Measurements from ENCODE around the gene BID. TPM values are rescaled to one million over a fixed set of nuclear protein-coding genes. Genes with fewer than 3 reads are reported as not detected.
A peak's percentile ranks its signal among the peaks of the same experiment; 100 is the strongest.

Gene BID
- total and polyA plus RNA-seq, 4 experiments from 2014 or later: 22.0 to 104 (median 47.7) TPM

DNA sequence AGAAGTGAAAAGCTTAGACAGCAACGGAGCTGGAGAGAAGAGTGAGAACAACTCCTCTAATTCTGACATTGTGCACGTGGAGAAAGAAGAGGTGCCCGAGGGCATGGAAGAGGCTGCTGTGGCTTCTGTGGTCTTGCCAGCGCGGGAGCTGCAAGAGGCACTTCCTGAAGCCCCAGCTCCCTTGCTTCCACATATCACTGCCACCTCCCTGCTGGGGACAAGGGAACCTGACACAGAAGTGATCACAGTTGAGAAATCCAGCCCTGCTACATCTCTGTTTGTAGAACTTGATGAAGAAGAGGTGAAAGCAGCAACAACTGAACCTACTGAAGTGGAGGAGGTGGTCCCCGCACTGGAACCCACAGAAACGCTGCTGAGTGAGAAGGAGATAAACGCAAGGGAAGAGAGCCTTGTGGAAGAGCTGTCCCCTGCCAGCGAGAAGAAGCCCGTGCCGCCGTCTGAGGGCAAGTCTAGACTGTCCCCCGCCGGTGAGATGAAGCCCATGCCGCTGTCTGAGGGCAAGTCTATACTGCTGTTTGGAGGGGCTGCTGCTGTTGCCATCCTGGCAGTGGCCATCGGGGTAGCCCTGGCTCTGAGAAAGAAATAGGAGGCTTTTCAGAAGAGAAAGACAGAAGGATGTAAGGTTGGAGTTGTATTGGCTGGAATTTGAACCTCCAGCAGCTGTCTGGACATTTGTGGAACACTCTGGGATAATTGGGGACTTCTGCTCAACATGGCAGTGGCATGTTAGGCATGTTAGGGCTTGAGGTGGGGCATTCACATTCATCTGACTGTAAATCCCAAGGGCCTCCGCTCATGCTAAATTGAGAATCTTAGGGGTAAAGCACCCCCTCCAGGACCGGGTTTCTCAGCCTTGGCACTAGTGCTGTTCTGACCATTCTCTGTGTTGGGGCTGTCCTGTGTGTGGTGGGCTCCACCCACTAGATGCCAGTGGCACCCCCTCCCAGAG, 47.1 kb downstream of the BID start:
- Mint-ChIP-seq H3K4me3 (peak overlapping the region in 1 of 8 donors; percentile 2), H3K27ac (peak overlapping the region; percentile 59 to 88 (median 67)), H3K36me3 (peaks cover 17 to 46% of the 10 kb centered on the region in 2 donors), H3K9me3 (no peaks in the 10 kb centered on the region), H3K27me3 (no peaks in the 10 kb centered on the region), H3K4me1 (peaks cover 11 to 27% (median 15%) of the 10 kb centered on the region in 4 donors)
- peaks cover 10% of the 10 kb centered on the region for H3K4me1 ChIP-seq (ENCODE audit: insufficient read depth, low read length)
- no peak for DNase-seq
- ChIA-PET POLR2A (ENCODE audit: partially characterized antibody) (no interaction called here), CTCF (ENCODE audit: partially characterized antibody) (interaction anchor here (1.0 kb wide), 1 partner anchor 16 kb away, joined by 3 read pairs; no protein-coding TSS in a partner anchor)
- H3K27ac ChIP-seq (ENCODE audit: low read depth, low read length): no peak overlapping the region
- intact Hi-C loops (cut with micrococcal nuclease): no loop called here
- no peak overlapping the region for H3K4me3 ChIP-seq (ENCODE audit: low read length in 2 of 2)
- no peaks in the 10 kb centered on the region for H3K27me3 ChIP-seq (ENCODE audit: insufficient read depth, low read length)
- H3K9me3 ChIP-seq (ENCODE audit: control insufficient read depth in 1 of 2, low read length in 2 of 2): no peaks in the 10 kb centered on the region
- peaks cover 18% of the 10 kb centered on the region for H3K36me3 ChIP-seq (ENCODE audit: insufficient read depth, low read length)

DNA sequence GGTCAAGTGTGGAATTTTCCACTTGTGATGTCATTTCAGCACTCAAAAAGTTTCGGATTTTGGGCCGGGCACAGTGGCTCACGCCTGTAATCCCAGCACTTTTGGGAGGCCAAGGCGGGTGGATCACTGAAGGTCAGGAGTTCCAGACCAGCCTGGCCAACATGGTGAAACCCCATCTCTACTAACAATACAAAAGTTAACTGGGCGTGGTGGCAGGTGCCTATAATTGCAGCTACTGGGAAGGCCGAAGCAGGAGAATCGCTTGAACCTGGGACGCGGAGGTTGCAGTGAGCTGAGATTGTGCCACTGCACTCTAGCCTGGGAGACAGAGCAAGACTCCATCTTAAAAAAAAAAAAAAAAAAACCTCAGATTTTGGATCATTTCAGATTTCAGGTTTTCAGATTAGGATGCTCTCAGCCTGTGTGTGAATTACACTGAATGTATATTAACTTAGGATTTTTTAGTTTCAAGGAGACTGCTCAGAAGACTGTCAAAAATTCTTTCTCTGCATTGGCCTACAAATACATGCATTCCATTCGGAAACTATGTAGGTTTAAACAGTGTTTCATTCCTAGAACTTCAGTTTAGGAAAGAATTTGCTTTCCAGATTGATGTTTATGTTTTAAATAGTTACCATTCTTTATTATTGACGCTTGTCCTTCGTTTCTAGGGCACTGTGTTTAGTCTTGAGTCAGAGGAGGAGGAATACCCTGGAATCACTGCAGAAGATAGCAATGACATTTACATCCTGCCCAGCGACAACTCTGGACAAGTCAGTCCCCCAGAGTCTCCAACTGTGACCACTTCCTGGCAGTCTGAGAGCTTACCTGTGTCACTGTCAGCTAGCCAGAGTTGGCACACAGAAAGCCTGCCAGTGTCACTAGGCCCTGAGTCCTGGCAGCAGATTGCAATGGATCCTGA, 48.0 kb downstream of the BID start:
- Mint-ChIP-seq H3K36me3 (peaks cover 17 to 39% of the 10 kb centered on the region in 2 donors), H3K9me3 (no peaks in the 10 kb centered on the region), H3K4me1 (peaks cover 11 to 27% (median 15%) of the 10 kb centered on the region in 4 donors), H3K27me3 (no peaks in the 10 kb centered on the region), H3K27ac (peak overlapping the region; percentile 59 to 87 (median 67)), H3K4me3 (peak overlapping the region in 2 of 8 donors; percentile 2 to 63)
- no peaks in the 10 kb centered on the region for H3K9me3 ChIP-seq (ENCODE audit: control insufficient read depth in 1 of 2, low read length in 2 of 2)
- no peak overlapping the region for H3K4me3 ChIP-seq (ENCODE audit: low read length in 2 of 2)
- no peak overlapping the region for H3K27ac ChIP-seq (ENCODE audit: low read depth, low read length)
- POLR2A ChIA-PET (ENCODE audit: partially characterized antibody): no interaction called here
- H3K27me3 ChIP-seq (ENCODE audit: insufficient read depth, low read length): no peaks in the 10 kb centered on the region
- no peak for DNase-seq
- peaks cover 18% of the 10 kb centered on the region for H3K36me3 ChIP-seq (ENCODE audit: insufficient read depth, low read length)
- intact Hi-C loops (cut with micrococcal nuclease): no loop called here
- CTCF ChIA-PET (ENCODE audit: partially characterized antibody): no interaction called here
- peaks cover 10% of the 10 kb centered on the region for H3K4me1 ChIP-seq (ENCODE audit: insufficient read depth, low read length)

DNA sequence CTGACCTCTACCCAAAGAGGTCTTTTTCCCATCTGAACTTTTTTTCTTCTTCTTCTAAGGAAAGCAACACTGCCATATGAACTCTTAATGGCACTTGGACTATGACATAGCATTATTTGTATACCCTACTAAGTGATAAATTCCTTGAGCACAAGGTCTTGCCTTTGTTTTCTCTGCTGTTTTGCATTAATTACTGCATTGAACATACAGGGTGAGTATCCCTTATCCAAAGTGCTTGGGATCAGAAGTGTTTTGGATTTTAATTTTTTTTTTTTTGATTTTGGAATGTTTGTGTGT, 48.8 kb downstream of the BID start:
- H3K9me3 Mint-ChIP-seq: no peaks in the 10 kb centered on the region
- ChIA-PET CTCF (ENCODE audit: partially characterized antibody) (interaction anchor here (2.8 kb wide), 1 partner anchor 17 kb away, joined by 9 read pairs; no protein-coding TSS in a partner anchor), POLR2A (ENCODE audit: partially characterized antibody) (no interaction called here)
- H3K27ac Mint-ChIP-seq: peak overlapping the region in 3 of 7 donors; percentile 2 to 25 (median 23)
- no peak overlapping the region for H3K4me3 Mint-ChIP-seq
- no peak overlapping the region for H3K27ac ChIP-seq (ENCODE audit: low read depth, low read length)
- H3K27me3 ChIP-seq (ENCODE audit: insufficient read depth, low read length): no peaks in the 10 kb centered on the region
- H3K27me3 Mint-ChIP-seq: no peaks in the 10 kb centered on the region
- H3K9me3 ChIP-seq (ENCODE audit: control insufficient read depth in 1 of 2, low read length in 2 of 2): no peaks in the 10 kb centered on the region
- peaks cover 11 to 27% (median 15%) of the 10 kb centered on the region in 4 donors for H3K4me1 Mint-ChIP-seq
- H3K36me3 Mint-ChIP-seq: peaks cover 17 to 34% of the 10 kb centered on the region in 2 donors
- no peak overlapping the region for H3K4me3 ChIP-seq (ENCODE audit: low read length in 2 of 2)
- H3K4me1 ChIP-seq (ENCODE audit: insufficient read depth, low read length): peaks cover 10% of the 10 kb centered on the region
- intact Hi-C loops (cut with micrococcal nuclease): no loop called here
- peaks cover 18% of the 10 kb centered on the region for H3K36me3 ChIP-seq (ENCODE audit: insufficient read depth, low read length)
- no peak for DNase-seq

DNA sequence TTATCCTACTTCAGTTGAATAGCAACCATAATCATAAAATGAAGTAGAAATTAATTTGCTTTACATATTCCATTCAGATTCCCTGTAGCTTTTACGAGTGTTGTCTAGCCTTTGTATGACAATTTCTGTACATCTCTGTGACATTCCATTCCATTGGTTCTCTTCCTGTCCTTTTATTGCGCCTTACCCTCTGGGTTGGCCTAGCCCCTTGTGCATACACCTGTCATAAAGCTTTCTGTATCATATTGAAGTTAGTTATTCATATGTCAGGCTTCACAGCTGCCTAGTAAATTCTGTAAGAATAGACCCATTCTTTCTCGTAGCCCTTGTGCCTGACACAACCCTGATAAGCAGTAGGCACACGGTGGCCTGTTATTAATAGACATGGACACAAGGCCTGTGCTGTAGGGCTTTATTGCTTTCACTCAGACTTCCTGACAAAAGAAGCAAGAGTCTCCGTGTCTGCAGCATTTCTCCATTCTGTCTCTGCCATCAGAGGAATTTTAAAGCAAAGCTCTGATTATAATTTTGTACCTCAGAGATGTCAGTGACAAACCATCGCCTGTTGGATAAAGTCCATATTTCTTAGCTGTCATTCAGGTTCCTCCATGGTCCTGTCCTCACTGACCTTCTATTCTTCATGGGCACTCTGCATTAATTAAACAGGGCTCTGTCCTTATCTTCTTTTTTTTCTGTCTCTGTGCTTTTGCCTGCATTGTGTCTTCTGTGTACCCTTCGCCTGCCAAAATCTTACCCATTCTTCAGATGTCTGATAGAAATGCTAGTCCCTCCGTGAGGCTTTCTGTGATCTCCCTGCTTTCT, 49.4 kb downstream of the BID start:
- Mint-ChIP-seq H3K4me1 (peaks cover 11 to 27% (median 15%) of the 10 kb centered on the region in 4 donors), H3K9me3 (no peaks in the 10 kb centered on the region), H3K36me3 (peaks cover 17 to 29% of the 10 kb centered on the region in 2 donors), H3K27me3 (no peaks in the 10 kb centered on the region), H3K27ac (peak overlapping the region in 3 of 7 donors; percentile 2 to 39 (median 25)), H3K4me3 (no peak overlapping the region)
- H3K36me3 ChIP-seq (ENCODE audit: insufficient read depth, low read length): peaks cover 18% of the 10 kb centered on the region
- no peak for DNase-seq
- H3K27me3 ChIP-seq (ENCODE audit: insufficient read depth, low read length): no peaks in the 10 kb centered on the region
- H3K4me3 ChIP-seq (ENCODE audit: low read length in 2 of 2): no peak overlapping the region
- peaks cover 10% of the 10 kb centered on the region for H3K4me1 ChIP-seq (ENCODE audit: insufficient read depth, low read length)
- ChIA-PET POLR2A (ENCODE audit: partially characterized antibody) (no interaction called here), CTCF (ENCODE audit: partially characterized antibody) (interaction anchor here (2.8 kb wide), 1 partner anchor 17 kb away, joined by 9 read pairs; no protein-coding TSS in a partner anchor)
- H3K27ac ChIP-seq (ENCODE audit: low read depth, low read length): no peak overlapping the region
- H3K9me3 ChIP-seq (ENCODE audit: control insufficient read depth in 1 of 2, low read length in 2 of 2): no peaks in the 10 kb centered on the region
- intact Hi-C loops (cut with micrococcal nuclease): no loop called here

DNA sequence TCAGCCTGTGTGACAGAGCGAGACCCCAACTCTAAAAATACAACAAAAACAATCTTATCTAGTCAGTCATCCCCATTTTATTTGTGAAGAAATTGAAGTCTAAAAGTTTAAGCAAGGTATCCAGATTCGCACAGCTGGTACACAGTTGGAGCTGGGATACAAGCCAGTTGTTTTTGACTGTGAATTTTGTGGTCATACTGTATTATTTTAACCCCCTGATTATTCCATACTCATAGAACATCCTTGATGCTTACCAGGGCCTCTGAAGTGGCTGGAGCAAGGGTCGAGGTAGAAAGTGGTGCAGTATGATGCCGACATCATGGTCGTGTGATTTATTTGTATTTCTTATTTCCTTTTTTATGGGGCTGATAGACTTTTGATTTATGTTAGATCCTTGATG, 50.0 kb downstream of the BID start:
- no peak overlapping the region for H3K4me3 Mint-ChIP-seq
- H3K27me3 ChIP-seq (ENCODE audit: insufficient read depth, low read length): no peaks in the 10 kb centered on the region
- H3K4me3 ChIP-seq (ENCODE audit: low read length in 2 of 2): no peak overlapping the region
- H3K9me3 Mint-ChIP-seq: no peaks in the 10 kb centered on the region
- H3K4me1 ChIP-seq (ENCODE audit: insufficient read depth, low read length): peaks cover 10% of the 10 kb centered on the region
- no peaks in the 10 kb centered on the region for H3K27me3 Mint-ChIP-seq
- ChIA-PET POLR2A (ENCODE audit: partially characterized antibody) (no interaction called here), CTCF (ENCODE audit: partially characterized antibody) (interaction anchor here (2.8 kb wide), 1 partner anchor 18 kb away, joined by 9 read pairs; no protein-coding TSS in a partner anchor)
- H3K9me3 ChIP-seq (ENCODE audit: control insufficient read depth in 1 of 2, low read length in 2 of 2): no peaks in the 10 kb centered on the region
- H3K36me3 ChIP-seq (ENCODE audit: insufficient read depth, low read length): peaks cover 18% of the 10 kb centered on the region
- no peak for DNase-seq
- intact Hi-C loops (cut with micrococcal nuclease): no loop called here
- H3K27ac ChIP-seq (ENCODE audit: low read depth, low read length): no peak overlapping the region
- H3K4me1 Mint-ChIP-seq: peaks cover 11 to 27% (median 15%) of the 10 kb centered on the region in 4 donors
- H3K36me3 Mint-ChIP-seq: peaks cover 17 to 26% of the 10 kb centered on the region in 2 donors
- peak overlapping the region in 3 of 7 donors; percentile 25 to 47 (median 43) for H3K27ac Mint-ChIP-seq

DNA sequence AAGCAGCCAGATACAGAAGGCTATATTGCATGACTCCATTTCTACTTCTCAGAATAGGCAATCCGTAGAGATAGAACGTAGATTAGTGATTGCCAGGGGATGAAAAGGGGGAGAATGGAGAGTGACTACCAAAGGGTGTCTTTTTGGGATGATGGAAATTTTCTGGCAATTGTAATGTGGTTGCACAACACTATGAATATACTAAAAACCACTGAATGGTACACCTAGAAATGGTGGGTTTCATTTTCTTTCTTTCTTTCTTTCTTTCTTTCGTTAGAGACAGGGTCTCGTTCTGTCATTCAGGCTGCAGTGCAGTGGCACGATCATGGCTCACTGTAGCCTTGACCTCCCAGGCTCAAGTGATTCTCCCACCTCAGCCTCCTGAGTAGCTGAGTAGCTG, 54.4 kb downstream of the BID start:
- Mint-ChIP-seq H3K27me3 (no peaks in the 10 kb centered on the region), H3K36me3 (peaks cover 6 to 7% of the 10 kb centered on the region in 2 donors), H3K27ac (peak overlapping the region in 1 of 7 donors; percentile 42), H3K9me3 (no peaks in the 10 kb centered on the region), H3K4me3 (no peak overlapping the region), H3K4me1 (peaks cover 0 to 6% (median 1%) of the 10 kb centered on the region in 4 donors)
- no peaks in the 10 kb centered on the region for H3K36me3 ChIP-seq (ENCODE audit: insufficient read depth, low read length)
- DNase-seq: no peak
- H3K9me3 ChIP-seq (ENCODE audit: control insufficient read depth in 1 of 2, low read length in 2 of 2): no peaks in the 10 kb centered on the region
- POLR2A ChIA-PET (ENCODE audit: partially characterized antibody): no interaction called here
- no peak overlapping the region for H3K4me3 ChIP-seq (ENCODE audit: low read length in 2 of 2)
- H3K27ac ChIP-seq (ENCODE audit: low read depth, low read length): no peak overlapping the region
- H3K4me1 ChIP-seq (ENCODE audit: insufficient read depth, low read length): no peaks in the 10 kb centered on the region
- H3K27me3 ChIP-seq (ENCODE audit: insufficient read depth, low read length): no peaks in the 10 kb centered on the region
- CTCF ChIA-PET (ENCODE audit: partially characterized antibody): interaction anchor here (1.1 kb wide), 1 partner anchor 65 kb away, joined by 3 read pairs; no protein-coding TSS in a partner anchor
- intact Hi-C loops (cut with micrococcal nuclease): no loop called here

All from CD4-positive, alpha-beta memory T cell (primary cell).